Mucosa of gallbladder (tissue), 1 donor: Measurements from ENCODE around the gene FAM83G. TPM values are rescaled to one million over a fixed set of nuclear protein-coding genes. Genes with fewer than 3 reads are reported as not detected.
A peak's percentile ranks its signal among the peaks of the same experiment; 100 is the strongest.

Source experiments
- DNase-seq: peaks from one replicate; pipeline ENCODE4 v3.0.0-alpha.2; 2020; ENCODE audit warnings: low spot score
- total RNA-seq: library from RNA; stranded (reverse); gene quantifications from one replicate; pipeline ENCODE4 v1.2.1, GENCODE V29; 2021
- donor health status: DM: no; HTN: no; CAD: no.

FAM83G gene
- total RNA-seq, 1 donor from 2014 or later = 35.0 TPM

- peak; percentile 38 for DNase-seq
Observed at GRCh38 chr17:19010729-19011505, 6.4 kb upstream of the FAM83G start.

- no peak for DNase-seq
Observed at GRCh38 chr17:19009970-19010369, 5.4 kb upstream of the FAM83G start.

GRCh38 chr17:19006698-19007097, 2.1 kb upstream of the FAM83G start:
- DNase-seq = no peak

GRCh38 chr17:19005789-19006430, 1.3 kb upstream of the FAM83G start:
- no peak for DNase-seq

- DNase-seq = no peak
Observed at GRCh38 chr17:19005137-19005773, 691 bp upstream of the FAM83G start.

- DNase-seq = peak; percentile 26
Observed at GRCh38 chr17:19003543-19004420, 782 bp downstream of the FAM83G start.

- no peak for DNase-seq
Observed at GRCh38 chr17:19002805-19003542, 1.6 kb downstream of the FAM83G start.

GRCh38 chr17:19001907-19002590, 2.5 kb downstream of the FAM83G start:
- DNase-seq = no peak

GRCh38 chr17:19000531-19001325, 3.8 kb downstream of the FAM83G start:
- DNase-seq = peak; percentile 50

- DNase-seq = no peak
Observed at GRCh38 chr17:18999911-19000310, 4.7 kb downstream of the FAM83G start.

GRCh38 chr17:18999394-18999793, 5.2 kb downstream of the FAM83G start:
- DNase-seq = no peak

- DNase-seq = no peak
Observed at GRCh38 chr17:18997650-18998196, 6.8 kb downstream of the FAM83G start.

- DNase-seq = no peak
Observed at GRCh38 chr17:18996458-18996857, 8.1 kb downstream of the FAM83G start.

GRCh38 chr17:18995220-18995619, 9.3 kb downstream of the FAM83G start:
- no peak for DNase-seq

- DNase-seq = no peak
Observed at GRCh38 chr17:18994631-18995030, 9.9 kb downstream of the FAM83G start.

GRCh38 chr17:18993905-18994526, 10.5 kb downstream of the FAM83G start:
- no peak for DNase-seq

- DNase-seq = no peak
Observed at GRCh38 chr17:18992454-18993130, 12.0 kb downstream of the FAM83G start.
